Esophagus muscularis mucosa (tissue), 4 donors: Measurements from ENCODE around the gene RAD51B.

Experiments
- CTCF ChIP-seq, 3 experiments: fragments of 200-600 bp in 2 of 3; fragments of 450-650 bp in 1 of 3; sonication (generic) in 2 of 3; IDR thresholded peaks; one replicate each; pipeline ENCODE4 v1.5.1; 2017 to 2019; ENCODE audit warnings: antibody characterized with exemption in 3 of 3, mild to moderate bottlenecking in 2 of 3, moderate library complexity in 1 of 3
- EP300 ChIP-seq: sonication (generic); formaldehyde crosslinking; IDR thresholded peaks from one replicate; pipeline ENCODE4 v1.6.1; 2017; ENCODE audit warnings: antibody characterized with exemption
- POLR2A ChIP-seq: fragments of 450-650 bp; IDR thresholded peaks from one replicate; pipeline ENCODE4 v1.6.1; 2017; ENCODE audit warnings: antibody characterized with exemption, moderate library complexity, mild to moderate bottlenecking, low read depth
- POLR2AphosphoS5 ChIP-seq, 2 donors: sonication (generic); formaldehyde crosslinking; IDR thresholded peaks; one replicate each; pipeline ENCODE4 v1.6.1; 2017; ENCODE audit warnings: antibody characterized with exemption in 2 of 2

GRCh38 chr14:67821121-67821520 lies 1.5 kb downstream of the RAD51B start:
- TF ChIP-seq CTCF (IDR thresholded peaks at IDR 0.05): no peak
- TF ChIP-seq EP300: no peak
- TF ChIP-seq POLR2A: no peak
- TF ChIP-seq POLR2AphosphoS5 (IDR thresholded peaks at IDR 0.05): no peak
